ENCODE data around the gene GNG13. TPM values are rescaled to one million over a fixed set of nuclear protein-coding genes. Genes with fewer than 3 reads are reported as not detected.

GNG13 gene
- total and polyA plus RNA-seq, 2 of the 4 experiments (the other 2 are of a cell fraction), result not detected

- Histone ChIP-seq H2BK120ac (ENCODE audit: low read depth, low read length) (no peak overlapping the region), H3K18ac (ENCODE audit: low read depth, low read length) (no peak overlapping the region), H4K91ac (ENCODE audit: insufficient read depth, low read depth, low read length) (no peak overlapping the region), H3K4me1 (ENCODE audit: control insufficient read depth, insufficient read depth, low read length) (no peaks in the 10 kb centered on the region), H3K27me3 (ENCODE audit: control insufficient read depth, insufficient read depth, low read length) (peaks cover 3% of the 10 kb centered on the region; the same call in 1 of the 2 replicates), H3K79me1 (ENCODE audit: low read depth in 1 of 2, low read length in 2 of 2) (no peaks in the 10 kb centered on the region), H3K27ac (ENCODE audit: insufficient read depth, low read length) (no peak overlapping the region), H4K8ac (ENCODE audit: low read depth in 2 of 2, low read length in 2 of 2) (no peak overlapping the region), H3K9ac (ENCODE audit: low read depth, low read length) (no peak overlapping the region), H2AFZ (replicated peaks; ENCODE audit: low read length, poor library complexity) (no peak overlapping the region), H2BK15ac (ENCODE audit: low read depth, low read length) (no peak overlapping the region), H2AK5ac (ENCODE audit: low read depth, low read length) (no peak overlapping the region), H3K4me3 (ENCODE audit: insufficient read depth, low read depth, low read length) (no peak overlapping the region), H4K5ac (ENCODE audit: low read depth, low read length) (no peak overlapping the region), H2BK5ac (ENCODE audit: low read depth, low read length, poor library complexity, severe bottlenecking) (no peak overlapping the region), H3K9me1 (ENCODE audit: insufficient read depth, low read length) (no peaks in the 10 kb centered on the region), H3K4me2 (ENCODE audit: low read depth, low read length) (no peak overlapping the region), H3K9me3 (ENCODE audit: control insufficient read depth, insufficient read depth, low read length) (no peaks in the 10 kb centered on the region), H3K36me3 (ENCODE audit: control insufficient read depth, insufficient read depth, low read length) (no peaks in the 10 kb centered on the region), H2BK20ac (ENCODE audit: low read depth, low read length) (no peak overlapping the region), H3K56ac (ENCODE audit: extremely low read depth, insufficient read depth, low read length) (no peak overlapping the region), H3K23ac (ENCODE audit: low read depth, low read length) (no peak overlapping the region), H2AK9ac (replicated peaks; ENCODE audit: low read depth, low read length, poor library complexity) (no peak overlapping the region), H3K14ac (replicated peaks; ENCODE audit: low read depth, low read length) (no peak overlapping the region), H4K20me1 (ENCODE audit: insufficient read depth, low read length) (no peaks in the 10 kb centered on the region), H3K4ac (ENCODE audit: low read depth, low read length) (no peak overlapping the region)
- ATAC-seq (ENCODE audit: low read depth) (no peak), DNase-seq (no peak)
- in situ Hi-C loops (cut with MboI; ENCODE audit: low sequenced_read_pairs) (no loop called here), intact Hi-C loops (cut with micrococcal nuclease) (no loop called here), dilution Hi-C loops (cut with HindIII; ENCODE audit: low sequenced_read_pairs, unreplicated experiment) (no loop called here)
- no peak for TF ChIP-seq POLR2A (IDR thresholded peaks at IDR 0.05; ENCODE audit: low read depth, low read length)
- no peak for TF ChIP-seq USF2 (IDR thresholded peaks at IDR 0.05; ENCODE audit: low read depth, low read length)
- no peak for TF ChIP-seq SMC3 (IDR thresholded peaks at IDR 0.05; ENCODE audit: low read depth, low read length)
- no peak for TF ChIP-seq CHD1 (IDR thresholded peaks at IDR 0.05; ENCODE audit: low read depth, low read length)
- TF ChIP-seq MXI1 (IDR thresholded peaks at IDR 0.05; ENCODE audit: borderline replicate concordance, low read depth, low read length), result no peak
- TF ChIP-seq MAFK (IDR thresholded peaks at IDR 0.05; ENCODE audit: low read depth, low read length), result no peak
- no peak for TF ChIP-seq CEBPB (IDR thresholded peaks at IDR 0.05; ENCODE audit: low read depth, low read length)
- TF ChIP-seq FOS (IDR thresholded peaks at IDR 0.05; ENCODE audit: low read depth, low read length), result no peak
- TF ChIP-seq NFE2L2 (IDR thresholded peaks at IDR 0.05; ENCODE audit: low read depth, low read length), result no peak
- TF ChIP-seq CTCF (conservative IDR thresholded peaks at IDR 0.05; ENCODE audit: low read depth, low read length), result no peak
- TF ChIP-seq MAZ (IDR thresholded peaks at IDR 0.05; ENCODE audit: borderline replicate concordance, low read depth, low read length), result no peak
- ChIA-PET CTCF (no interaction called here), POLR2A (ENCODE audit: unreplicated experiment) (no interaction called here)
- BruUV-seq (replicated peaks), result no TSS peak
- 57% methylated on average over 19 of the region's 36 CpGs; no CpG with 5 or more reads in 1 of the 2 experiments for WGBS, 2 experiments (ENCODE audit: extremely low coverage in 2 of 2, insufficient read length in 1 of 2)
Measured at GRCh38 chr16:775236-775796, 25.2 kb downstream of the GNG13 start.

Data from IMR-90 (cell line).